ENCODE results near the gene ALDH3B2. TPM values are rescaled to one million over a fixed set of nuclear protein-coding genes. Genes with fewer than 3 reads are reported as not detected.

Gene ALDH3B2
- total and polyA plus RNA-seq, 2 donors (not counting 1 experiment from before 2014, with no cell fraction given): 0.09 TPM; not detected in 1

DNA sequence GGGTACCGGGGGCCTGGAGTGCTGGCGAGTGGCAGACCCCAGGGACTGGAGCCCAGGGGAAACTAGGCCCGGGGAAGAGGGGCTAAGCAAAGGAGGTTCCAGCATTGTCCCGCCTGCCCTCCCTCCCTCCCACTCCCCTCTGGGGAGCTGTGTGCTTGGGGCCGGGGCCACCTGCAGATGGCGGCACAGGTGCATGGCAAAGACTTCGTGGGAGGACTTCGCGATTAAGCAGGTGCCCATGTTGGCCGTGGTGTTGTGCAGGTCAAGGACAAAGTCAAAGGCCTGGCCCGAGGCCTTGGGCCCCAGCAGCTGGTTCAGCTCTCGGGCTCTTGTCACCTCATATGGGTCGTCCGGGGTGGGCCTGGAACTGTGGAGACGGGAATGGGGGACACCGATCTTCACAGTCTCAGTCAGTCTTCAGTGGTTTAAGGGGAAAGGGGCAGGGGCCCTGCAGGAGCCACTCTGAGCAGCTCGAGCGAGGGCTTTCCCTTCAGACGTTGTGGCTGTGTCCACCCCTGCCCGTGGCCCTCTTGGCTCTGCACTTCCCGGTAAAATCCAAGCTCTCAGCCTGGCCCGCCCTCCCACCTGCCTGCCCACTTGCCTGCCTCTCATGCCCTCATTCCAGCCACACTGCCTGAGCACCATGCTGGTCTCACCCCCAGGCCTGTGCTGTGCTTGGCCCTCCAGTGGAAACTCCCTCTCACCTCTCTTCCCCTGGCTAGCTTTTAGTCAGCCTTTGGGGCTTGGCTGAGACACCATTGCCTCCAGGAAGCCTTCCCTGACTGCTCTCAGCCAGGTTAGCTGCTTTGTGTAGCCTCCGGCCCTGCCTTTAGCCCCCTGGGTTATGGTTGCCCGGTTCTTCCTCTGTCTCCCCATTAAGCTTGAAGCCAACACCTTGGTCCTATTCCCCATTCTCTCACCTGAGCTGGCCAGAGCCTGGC is 28.6 kb downstream of the ALDH3B2 start:
- CTCF ChIA-PET: interaction anchor here (1.0 to 9.2 kb wide), 8 partner anchors 9 to 300 kb away, joined by 3 to 149 read pairs (median 9); partner anchors contain the start of gene NUDT8
- H3K27me3 ChIP-seq (replicated peaks in 1 of 4; ENCODE audit: control extremely low read depth in 1 of 4, control insufficient read depth in 3 of 4, insufficient read depth in 4 of 4, low read length in 3 of 4): peaks cover 0 to 6% (median 0%) of the 10 kb centered on the region in 4 experiments
- peaks cover 0 to 38% (median 5%) of the 10 kb centered on the region in 3 donors for H3K9me3 ChIP-seq (ENCODE audit: control extremely low read depth in 1 of 3, control insufficient read depth in 2 of 3, insufficient read depth in 1 of 3, low read length in 2 of 3)
- no peak for TF ChIP-seq EZH2 (IDR thresholded peaks at IDR 0.05; ENCODE audit: borderline replicate concordance, insufficient read depth, low read depth, low read length, poor library complexity, severe bottlenecking)
- TF ChIP-seq, protein P1, sequence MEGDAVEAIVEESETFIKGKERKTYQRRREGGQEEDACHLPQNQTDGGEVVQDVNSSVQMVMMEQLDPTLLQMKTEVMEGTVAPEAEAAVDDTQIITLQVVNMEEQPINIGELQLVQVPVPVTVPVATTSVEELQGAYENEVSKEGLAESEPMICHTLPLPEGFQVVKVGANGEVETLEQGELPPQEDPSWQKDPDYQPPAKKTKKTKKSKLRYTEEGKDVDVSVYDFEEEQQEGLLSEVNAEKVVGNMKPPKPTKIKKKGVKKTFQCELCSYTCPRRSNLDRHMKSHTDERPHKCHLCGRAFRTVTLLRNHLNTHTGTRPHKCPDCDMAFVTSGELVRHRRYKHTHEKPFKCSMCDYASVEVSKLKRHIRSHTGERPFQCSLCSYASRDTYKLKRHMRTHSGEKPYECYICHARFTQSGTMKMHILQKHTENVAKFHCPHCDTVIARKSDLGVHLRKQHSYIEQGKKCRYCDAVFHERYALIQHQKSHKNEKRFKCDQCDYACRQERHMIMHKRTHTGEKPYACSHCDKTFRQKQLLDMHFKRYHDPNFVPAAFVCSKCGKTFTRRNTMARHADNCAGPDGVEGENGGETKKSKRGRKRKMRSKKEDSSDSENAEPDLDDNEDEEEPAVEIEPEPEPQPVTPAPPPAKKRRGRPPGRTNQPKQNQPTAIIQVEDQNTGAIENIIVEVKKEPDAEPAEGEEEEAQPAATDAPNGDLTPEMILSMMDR (IDR thresholded peaks at IDR 0.05): no peak
- POLR2A ChIA-PET: interaction anchor here (0.7 to 1.3 kb wide), 3 partner anchors 16 to 157 kb away, joined by 3 to 17 read pairs (median 4); partner anchors contain the start of gene NUDT8
- no peaks in the 10 kb centered on the region for H3K27me3 Mint-ChIP-seq
- H3K27ac ChIP-seq (ENCODE audit: low read length in 2 of 2): no peak overlapping the region
- H3K4me3 ChIP-seq (ENCODE audit: control extremely low read depth in 1 of 5, extremely low read depth in 1 of 5, insufficient read depth in 1 of 5, low read depth in 2 of 5, low read length in 4 of 5): peak overlapping the region in 1 of 5 experiments; percentile 17
- no peaks in the 10 kb centered on the region for H3K9me3 Mint-ChIP-seq (ENCODE audit: insufficient read depth)
- H3K79me2 ChIP-seq (ENCODE audit: control insufficient read depth, insufficient read depth, low read length): no peaks in the 10 kb centered on the region
- peak overlapping the region; percentile 74 for H3K27ac Mint-ChIP-seq
- H3K4me1 Mint-ChIP-seq: peaks cover 60% of the 10 kb centered on the region
- no peaks in the 10 kb centered on the region for H4K20me1 ChIP-seq (ENCODE audit: control insufficient read depth, insufficient read depth, low read length, poor library complexity, severe bottlenecking)
- H3K4me1 ChIP-seq (ENCODE audit: control insufficient read depth in 2 of 2, insufficient read depth in 2 of 2, low read length in 2 of 2): peaks cover 66 to 69% of the 10 kb centered on the region in 2 donors
- no peak overlapping the region for H2AFZ ChIP-seq (ENCODE audit: insufficient read depth, low read depth, low read length, poor library complexity, severe bottlenecking)
- H3K9ac ChIP-seq (ENCODE audit: low read length): peak overlapping the region; percentile 27
- DNase-seq: peak; percentile 43
- intact Hi-C loops (cut with micrococcal nuclease): loop anchor here (5.0 kb wide), 1 partner anchor 33 kb away; no protein-coding TSS in a partner anchor
- 62% methylated on average over 19 of the region's 24 CpGs for WGBS (ENCODE audit: insufficient coverage)
- peak overlapping the region; percentile 79 for H3K4me2 ChIP-seq (replicated peaks; ENCODE audit: low read depth, low read length, poor library complexity, severe bottlenecking)
- H3K36me3 ChIP-seq (replicated peaks in 1 of 2; ENCODE audit: control extremely low read depth in 1 of 2, control insufficient read depth in 1 of 2, extremely low read depth in 1 of 2, insufficient read depth in 2 of 2, low read length in 1 of 2): no peaks in the 10 kb centered on the region
- H3K4me3 Mint-ChIP-seq: peak overlapping the region; percentile 68
- no peak for ATAC-seq (ENCODE audit: low read depth)
